ENCODE data around the gene ARL13B. TPM values are rescaled to one million over a fixed set of nuclear protein-coding genes. Genes with fewer than 3 reads are reported as not detected.
"Not testable (repeated sequence)": the region's sequence is repeated elsewhere in the genome, so short reads cannot be mapped to it uniquely, and the experiment has no call there.

Gene ARL13B
- 10 to 100 TPM in 1 of 2 donors, 1 to 10 TPM in 1; 6.4 to 10.7 TPM for total RNA-seq

GRCh38 chr3:93979850-93980676, at the start of gene ARL13B:
Gene ARL13B, plus strand, starts transcription at chr3:93980155. Its CDS starts 269 bp downstream, at chr3:93980424.
- under 1% methylated on average over 62 of the region's 66 CpGs for WGBS
- Histone ChIP-seq H3K27ac (peak within 1 kb of the TSS; percentile 85 to 96), H3K27me3 (replicated peaks; ENCODE audit: insufficient read depth) (no peaks in the 10 kb centered on the region), H3K4me1 (replicated peaks) (no peaks in the 10 kb centered on the region), H3K9me3 (no peaks in the 10 kb centered on the region), H3K4me3 (peak within 1 kb of the TSS; percentile 59 to 84), H3K36me3 (no peaks in the 10 kb centered on the region)
- peak; percentile 95 for TF ChIP-seq POLR2AphosphoS5 (IDR thresholded peaks at IDR 0.05)
- TF ChIP-seq POLR2A (IDR thresholded peaks at IDR 0.05) = peak; percentile 86
- TF ChIP-seq CTCF (IDR thresholded peaks at IDR 0.05) = no peak
- intact Hi-C loops (cut with DNase I) = no loop called here
- DNase-seq (ENCODE audit: low spot score) = peak; percentile 98

- Histone ChIP-seq H3K4me3 (no peak overlapping the region), H3K27ac (no peak overlapping the region), H3K27me3 (replicated peaks; ENCODE audit: insufficient read depth) (no peaks in the 10 kb centered on the region), H3K36me3 (no peaks in the 10 kb centered on the region), H3K4me1 (replicated peaks) (no peaks in the 10 kb centered on the region), H3K9me3 (no peaks in the 10 kb centered on the region)
- intact Hi-C loops (cut with DNase I) = no loop called here
- DNase-seq (ENCODE audit: low spot score) = no peak
- 97% methylated on average over 5 of the region's 5 CpGs for WGBS
- TF ChIP-seq POLR2AphosphoS5 (IDR thresholded peaks at IDR 0.05) (no peak), CTCF (IDR thresholded peaks at IDR 0.05) (no peak), POLR2A (IDR thresholded peaks at IDR 0.05) (no peak)
These were observed 48.2 kb upstream of the ARL13B start for GRCh38 chr3:93931597-93932229.

- H3K27me3 ChIP-seq (replicated peaks; ENCODE audit: insufficient read depth) = no peaks in the 10 kb centered on the region
- H3K9me3 ChIP-seq = no peaks in the 10 kb centered on the region
- TF ChIP-seq POLR2AphosphoS5 (IDR thresholded peaks at IDR 0.05) (no peak), CTCF (IDR thresholded peaks at IDR 0.05) (no peak), POLR2A (IDR thresholded peaks at IDR 0.05) (no peak)
- no peak for DNase-seq (ENCODE audit: low spot score)
- H3K4me3 ChIP-seq = no peak overlapping the region
- no peaks in the 10 kb centered on the region for H3K36me3 ChIP-seq
- 34% methylated on average over 5 of the region's 5 CpGs for WGBS
- H3K4me1 ChIP-seq (replicated peaks) = no peaks in the 10 kb centered on the region
- intact Hi-C loops (cut with DNase I) = no loop called here
- no peak overlapping the region for H3K27ac ChIP-seq
These were observed 45.4 kb upstream of the ARL13B start for GRCh38 chr3:93934366-93935046.

- no peak for DNase-seq (ENCODE audit: low spot score)
- intact Hi-C loops (cut with DNase I) = no loop called here
- H3K4me3 ChIP-seq = no peak overlapping the region
- no peaks in the 10 kb centered on the region for H3K36me3 ChIP-seq
- no peak overlapping the region for H3K27ac ChIP-seq
- H3K4me1 ChIP-seq (replicated peaks) = no peaks in the 10 kb centered on the region
- no peak for TF ChIP-seq POLR2AphosphoS5 (IDR thresholded peaks at IDR 0.05)
- no peak for TF ChIP-seq CTCF (IDR thresholded peaks at IDR 0.05)
- no peak for TF ChIP-seq POLR2A (IDR thresholded peaks at IDR 0.05)
- WGBS = 100% methylated on average over 1 of the region's 1 CpG
- no peaks in the 10 kb centered on the region for H3K9me3 ChIP-seq
- H3K27me3 ChIP-seq (replicated peaks; ENCODE audit: insufficient read depth) = no peaks in the 10 kb centered on the region
These were observed 43.4 kb upstream of the ARL13B start for GRCh38 chr3:93936549-93936948.

- H3K27ac ChIP-seq; H3K36me3 ChIP-seq; H3K9me3 ChIP-seq; H3K4me3 ChIP-seq; H3K27me3 ChIP-seq (replicated peaks; ENCODE audit: insufficient read depth); DNase-seq (ENCODE audit: low spot score); H3K4me1 ChIP-seq (replicated peaks); intact Hi-C loops (cut with DNase I): not testable (repeated sequence)
- 92% methylated on average over 6 of the region's 6 CpGs for WGBS
These were observed 42.5 kb upstream of the ARL13B start for GRCh38 chr3:93937485-93937884.

- DNase-seq (ENCODE audit: low spot score); H3K4me3 ChIP-seq; H3K27me3 ChIP-seq (replicated peaks; ENCODE audit: insufficient read depth); H3K9me3 ChIP-seq; H3K4me1 ChIP-seq (replicated peaks); H3K36me3 ChIP-seq; intact Hi-C loops (cut with DNase I); H3K27ac ChIP-seq: not testable (repeated sequence)
- WGBS = 85% methylated on average over 8 of the region's 8 CpGs
These were observed 30.0 kb upstream of the ARL13B start for GRCh38 chr3:93949958-93950357.

Data from prostate gland (tissue), 2 donors.